ENCODE data around the gene TGOLN2.

GRCh38 chr2:85278361-85278760, 49.4 kb downstream of the TGOLN2 start:
- TF ChIP-seq REST (IDR thresholded peaks at IDR 0.05) (no peak), CTCF (IDR thresholded peaks at IDR 0.05; ENCODE audit: low read depth, low read length, missing input control) (no peak), EGR1 (IDR thresholded peaks at IDR 0.05; ENCODE audit: low read depth in 2 of 2) (no peak), NR2F2 (IDR thresholded peaks at IDR 0.05) (no peak), JUND (IDR thresholded peaks at IDR 0.05) (no peak), SP1 (IDR thresholded peaks at IDR 0.05) (no peak), TAF1 (conservative IDR thresholded peaks at IDR 0.05) (no peak), RAD21 (IDR thresholded peaks at IDR 0.05) (no peak), HNF4G (IDR thresholded peaks at IDR 0.05) (no peak), HNF4A (conservative IDR thresholded peaks at IDR 0.05) (no peak)
